SK-N-SH (cell line): Measurements from ENCODE around the gene RNFT2.

Experiments used
- CTCF ChIP-seq: fragments of 200-600 bp; sonication (generic); IDR thresholded peaks from 2 replicates; pipeline ENCODE4 v1.6.1; 2017; ENCODE audit warnings: antibody characterized with exemption, mild to moderate bottlenecking, moderate library complexity
- EP300 ChIP-seq, 2 experiments: IDR thresholded peaks; 2 replicates each; pipeline versions ENCODE4 v1.4.0 to v1.6.1; 2012; ENCODE audit warnings: borderline replicate concordance in 1 of 2, low read depth in 1 of 2, low read length in 1 of 2
- FOSL2 ChIP-seq: IDR thresholded peaks from 2 replicates; pipeline ENCODE4 v1.4.0; 2012; ENCODE audit warnings: low read depth, mild to moderate bottlenecking, moderate library complexity, borderline replicate concordance
- GABPA ChIP-seq: IDR thresholded peaks from 2 replicates; pipeline ENCODE4 v1.4.0; 2012; ENCODE audit warnings: low read depth, mild to moderate bottlenecking
- RXRA ChIP-seq: IDR thresholded peaks from 2 replicates; pipeline ENCODE4 v1.4.0; 2012; ENCODE audit warnings: low read depth, mild to moderate bottlenecking, borderline replicate concordance
- SMC3 ChIP-seq: IDR thresholded peaks from 2 replicates; pipeline ENCODE4 v1.6.1; 2012; ENCODE audit warnings: low read depth, low read length, improper control_type of control experiment
- TAF1 ChIP-seq: IDR thresholded peaks from 2 replicates; pipeline ENCODE4 v1.6.1; 2012; ENCODE audit warnings: low read depth, mild to moderate bottlenecking, low read length, moderate library complexity, borderline replicate concordance
- USF1 ChIP-seq: IDR thresholded peaks from 2 replicates; pipeline ENCODE4 v1.4.0; 2012; ENCODE audit warnings: low read depth, borderline replicate concordance
- YY1 ChIP-seq: IDR thresholded peaks from 2 replicates; pipeline ENCODE4 v1.4.0; 2012; ENCODE audit warnings: low read depth, mild to moderate bottlenecking
- TF ChIP-seq, protein P1 (sequence below): IDR thresholded peaks from 2 replicates; pipeline ENCODE4; 2012
- TF ChIP-seq, protein P2 (sequence below): IDR thresholded peaks from 2 replicates; pipeline ENCODE4 v1.6.1; 2012; ENCODE audit warnings: mild to moderate bottlenecking, low read depth, low read length, moderate library complexity
- TF ChIP-seq, protein P3 (sequence below): IDR thresholded peaks from 2 replicates; pipeline ENCODE4 v1.4.0; 2012; ENCODE audit warnings: low read depth

- TF ChIP-seq TAF1 (no peak), FOSL2 (no peak), CTCF (no peak), SMC3 (no peak), USF1 (no peak), YY1 (no peak), EP300 (IDR thresholded peaks at IDR 0.05; ENCODE audit: borderline replicate concordance in 1 of 2, low read depth in 1 of 2, low read length in 1 of 2) (no peak), GABPA (no peak), RXRA (no peak)
- TF ChIP-seq, protein P1, sequence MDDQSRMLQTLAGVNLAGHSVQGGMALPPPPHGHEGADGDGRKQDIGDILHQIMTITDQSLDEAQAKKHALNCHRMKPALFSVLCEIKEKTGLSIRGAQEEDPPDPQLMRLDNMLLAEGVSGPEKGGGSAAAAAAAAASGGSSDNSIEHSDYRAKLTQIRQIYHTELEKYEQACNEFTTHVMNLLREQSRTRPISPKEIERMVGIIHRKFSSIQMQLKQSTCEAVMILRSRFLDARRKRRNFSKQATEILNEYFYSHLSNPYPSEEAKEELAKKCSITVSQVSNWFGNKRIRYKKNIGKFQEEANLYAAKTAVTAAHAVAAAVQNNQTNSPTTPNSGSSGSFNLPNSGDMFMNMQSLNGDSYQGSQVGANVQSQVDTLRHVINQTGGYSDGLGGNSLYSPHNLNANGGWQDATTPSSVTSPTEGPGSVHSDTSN: no peak
- TF ChIP-seq, protein P2, sequence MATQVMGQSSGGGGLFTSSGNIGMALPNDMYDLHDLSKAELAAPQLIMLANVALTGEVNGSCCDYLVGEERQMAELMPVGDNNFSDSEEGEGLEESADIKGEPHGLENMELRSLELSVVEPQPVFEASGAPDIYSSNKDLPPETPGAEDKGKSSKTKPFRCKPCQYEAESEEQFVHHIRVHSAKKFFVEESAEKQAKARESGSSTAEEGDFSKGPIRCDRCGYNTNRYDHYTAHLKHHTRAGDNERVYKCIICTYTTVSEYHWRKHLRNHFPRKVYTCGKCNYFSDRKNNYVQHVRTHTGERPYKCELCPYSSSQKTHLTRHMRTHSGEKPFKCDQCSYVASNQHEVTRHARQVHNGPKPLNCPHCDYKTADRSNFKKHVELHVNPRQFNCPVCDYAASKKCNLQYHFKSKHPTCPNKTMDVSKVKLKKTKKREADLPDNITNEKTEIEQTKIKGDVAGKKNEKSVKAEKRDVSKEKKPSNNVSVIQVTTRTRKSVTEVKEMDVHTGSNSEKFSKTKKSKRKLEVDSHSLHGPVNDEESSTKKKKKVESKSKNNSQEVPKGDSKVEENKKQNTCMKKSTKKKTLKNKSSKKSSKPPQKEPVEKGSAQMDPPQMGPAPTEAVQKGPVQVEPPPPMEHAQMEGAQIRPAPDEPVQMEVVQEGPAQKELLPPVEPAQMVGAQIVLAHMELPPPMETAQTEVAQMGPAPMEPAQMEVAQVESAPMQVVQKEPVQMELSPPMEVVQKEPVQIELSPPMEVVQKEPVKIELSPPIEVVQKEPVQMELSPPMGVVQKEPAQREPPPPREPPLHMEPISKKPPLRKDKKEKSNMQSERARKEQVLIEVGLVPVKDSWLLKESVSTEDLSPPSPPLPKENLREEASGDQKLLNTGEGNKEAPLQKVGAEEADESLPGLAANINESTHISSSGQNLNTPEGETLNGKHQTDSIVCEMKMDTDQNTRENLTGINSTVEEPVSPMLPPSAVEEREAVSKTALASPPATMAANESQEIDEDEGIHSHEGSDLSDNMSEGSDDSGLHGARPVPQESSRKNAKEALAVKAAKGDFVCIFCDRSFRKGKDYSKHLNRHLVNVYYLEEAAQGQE: no peak
- TF ChIP-seq, protein P3, sequence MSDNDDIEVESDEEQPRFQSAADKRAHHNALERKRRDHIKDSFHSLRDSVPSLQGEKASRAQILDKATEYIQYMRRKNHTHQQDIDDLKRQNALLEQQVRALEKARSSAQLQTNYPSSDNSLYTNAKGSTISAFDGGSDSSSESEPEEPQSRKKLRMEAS: no peak
Observed at GRCh38 chr12:116718655-116719454, 19.3 kb upstream of the RNFT2 start.
